SK-N-SH (cell line): ENCODE data around the gene HMX3. TPM values are rescaled to one million over a fixed set of nuclear protein-coding genes. Genes with fewer than 3 reads are reported as not detected.

Experiments used
- CTCF ChIA-PET: fragments of 300-600, 350-600 bp; formaldehyde crosslinking; extraction: SDS; loops from one replicate; lab custom pipeline; 2021; lab: Yijun Ruan, JAX
- POLR2A ChIA-PET: fragments of 350-600 bp; sonication (Branson Sonifier 250); formaldehyde crosslinking; extraction: SDS; loops from one replicate; lab custom pipeline; 2020; ENCODE audit warnings: antibody characterized with exemption, inconsistent platforms; lab: Yijun Ruan, JAX
- DNase-seq: peaks from one replicate; pipeline ENCODE4 v3.0.0; 2012
- H2AFZ ChIP-seq: fragments of 200-600 bp; sonication (generic); 2 replicates; pipeline ENCODE4 v1.8.1; 2016; ENCODE audit warnings: antibody characterized with exemption, mild to moderate bottlenecking, low read depth
- H3F3A ChIP-seq: fragments of 200-600 bp; sonication (generic); replicated peaks from 2 replicates; pipeline ENCODE3; 2016; ENCODE audit warnings: antibody characterized with exemption, mild to moderate bottlenecking; ENCODE audit not compliant: insufficient read depth
- H3K27ac ChIP-seq, 2 experiments: fragments of 200-500 bp in 1 of 2; fragments of 200-600 bp in 1 of 2; sonication (Bioruptor generic) in 1 of 2; sonication (generic), shearing (Covaris generic) in 1 of 2; 2 replicates each; pipeline versions ENCODE4 v1.5.1 to v1.6.1; 2014 to 2016; ENCODE audit warnings: low read depth in 2 of 2, inconsistent platforms in 1 of 2, low read length in 1 of 2, mild to moderate bottlenecking in 1 of 2, mixed read lengths in 1 of 2
- H3K27me3 ChIP-seq: fragments of 200-600 bp; sonication (generic), shearing (Covaris generic); 2 replicates; pipeline ENCODE4 v1.6.1; 2016; ENCODE audit warnings: mixed run types; ENCODE audit not compliant: insufficient read depth
- H3K36me3 ChIP-seq, 2 experiments: fragments of 200-500 bp in 1 of 2; fragments of 200-600 bp in 1 of 2; sonication (Bioruptor generic) in 1 of 2; sonication (generic) in 1 of 2; replicated peaks in 1 of 2; 2 replicates each; pipeline versions ENCODE3 to v1.5.1; 2014 to 2016; ENCODE audit warnings: low read length in 1 of 2, mild to moderate bottlenecking in 1 of 2; ENCODE audit not compliant: insufficient read depth in 2 of 2, control insufficient read depth in 1 of 2
- H3K4me1 ChIP-seq, 2 experiments: fragments of 200-500 bp in 1 of 2; fragments of 200-600 bp in 1 of 2; sonication (Bioruptor generic) in 1 of 2; sonication (generic), shearing (Covaris generic) in 1 of 2; 2 replicates each; pipeline versions ENCODE4 v1.5.1 to v1.6.1; 2014 to 2016; ENCODE audit warnings: low read depth in 1 of 2, low read length in 1 of 2, mixed run types in 1 of 2; ENCODE audit not compliant: insufficient read depth in 2 of 2, control insufficient read depth in 1 of 2
- H3K4me2 ChIP-seq: fragments of 200-600 bp; sonication (generic), shearing (Covaris generic); 2 replicates; pipeline ENCODE4 v1.6.1; 2017; ENCODE audit warnings: mixed run types
- H3K4me3 ChIP-seq, 2 experiments: fragments of 200-500 bp in 1 of 2; fragments of 200-600 bp in 1 of 2; sonication (Bioruptor generic) in 1 of 2; sonication (generic), shearing (Covaris generic) in 1 of 2; 2 replicates each; pipeline versions ENCODE4 v1.5.1 to v1.8.1; 2014 to 2016; ENCODE audit warnings: low read depth in 2 of 2, inconsistent platforms in 1 of 2, low read length in 1 of 2, mild to moderate bottlenecking in 1 of 2, mixed read lengths in 1 of 2, moderate library complexity in 1 of 2
- H3K79me2 ChIP-seq: fragments of 200-600 bp; sonication (generic); 2 replicates; pipeline ENCODE4 v1.8.1; 2017; ENCODE audit warnings: mild to moderate bottlenecking; ENCODE audit not compliant: insufficient read depth
- H3K9ac ChIP-seq: fragments of 200-600 bp; sonication (generic); 2 replicates; pipeline ENCODE4 v1.6.1; 2017; ENCODE audit warnings: mixed run types
- H3K9me2 ChIP-seq: fragments of 200-600 bp; sonication (generic); 2 replicates; pipeline ENCODE4 v1.6.1; 2017; ENCODE audit warnings: mixed run types
- H3K9me3 ChIP-seq: fragments of 200-600 bp; sonication (generic); 2 replicates; pipeline ENCODE4 v1.6.1; 2017; ENCODE audit warnings: mixed run types, mild to moderate bottlenecking, moderate library complexity
- H4K20me1 ChIP-seq: fragments of 200-600 bp; sonication (generic); 2 replicates; pipeline ENCODE4 v1.6.1; 2017; ENCODE audit warnings: mild to moderate bottlenecking, mixed run types; ENCODE audit not compliant: insufficient read depth
- CTCF ChIP-seq: fragments of 200-600 bp; sonication (generic); IDR thresholded peaks from 2 replicates; pipeline ENCODE4 v1.6.1; 2017; ENCODE audit warnings: antibody characterized with exemption, mild to moderate bottlenecking, moderate library complexity
- EZH2phosphoT487 ChIP-seq: fragments of 200-600 bp; sonication (generic); IDR thresholded peaks from 2 replicates; pipeline ENCODE4 v1.6.1; 2017; ENCODE audit warnings: low read depth, mixed run types, mild to moderate bottlenecking, antibody characterized with exemption, moderate library complexity, borderline replicate concordance
- FOXJ3 ChIP-seq: sonication (generic); formaldehyde crosslinking; IDR thresholded peaks from 2 replicates; pipeline ENCODE4 v1.5.1; 2020; ENCODE audit warnings: mild to moderate bottlenecking, missing genetic modification reagents
- GABPA ChIP-seq: IDR thresholded peaks from 2 replicates; pipeline ENCODE4 v1.4.0; 2012; ENCODE audit warnings: low read depth, mild to moderate bottlenecking
- JUND ChIP-seq: IDR thresholded peaks from 2 replicates; pipeline ENCODE4 v1.4.0; 2012
- MAX ChIP-seq: IDR thresholded peaks from 2 replicates; pipeline ENCODE4 v1.4.0; 2012; ENCODE audit warnings: low read depth
- MXI1 ChIP-seq: IDR thresholded peaks from 2 replicates; pipeline ENCODE4 v1.6.1; 2012; ENCODE audit warnings: mild to moderate bottlenecking, low read depth, low read length, improper control_type of control experiment
- POLR2AphosphoS5 ChIP-seq: IDR thresholded peaks from 2 replicates; pipeline ENCODE4 v1.6.1; 2012; ENCODE audit warnings: low read depth, low read length
- RAD21 ChIP-seq: IDR thresholded peaks from 2 replicates; pipeline ENCODE4 v1.6.1; 2012; ENCODE audit warnings: mild to moderate bottlenecking, low read length
- RXRA ChIP-seq: IDR thresholded peaks from 2 replicates; pipeline ENCODE4 v1.4.0; 2012; ENCODE audit warnings: low read depth, mild to moderate bottlenecking, borderline replicate concordance
- SMC3 ChIP-seq: IDR thresholded peaks from 2 replicates; pipeline ENCODE4 v1.6.1; 2012; ENCODE audit warnings: low read depth, low read length, improper control_type of control experiment
- TAF1 ChIP-seq: IDR thresholded peaks from 2 replicates; pipeline ENCODE4 v1.6.1; 2012; ENCODE audit warnings: low read depth, mild to moderate bottlenecking, low read length, moderate library complexity, borderline replicate concordance
- TCF12 ChIP-seq: IDR thresholded peaks from 2 replicates; pipeline ENCODE4 v1.4.0; 2012
- WGBS: methylation state at CpG from one replicate; pipeline ENCODE4 v1.1.6; 2017; ENCODE audit warnings: low lambda C conversion rate; 5-methylcytosine and 5-hydroxymethylcytosine counted together
- polyA plus RNA-seq, 3 experiments: library from polyadenylated mRNA; depleted of rRNA; stranded (reverse); fragments of >200 nt; gene quantifications; 2 replicates each; pipeline ENCODE4 v1.2.3, GENCODE V29; 2012
- TF ChIP-seq, protein P1 (sequence below): IDR thresholded peaks from 2 replicates; pipeline ENCODE4; 2012

The HMX3 gene
- polyA plus RNA-seq, 1 of the 3 experiments (the other 2 are of a cell fraction): not detected

DNA sequence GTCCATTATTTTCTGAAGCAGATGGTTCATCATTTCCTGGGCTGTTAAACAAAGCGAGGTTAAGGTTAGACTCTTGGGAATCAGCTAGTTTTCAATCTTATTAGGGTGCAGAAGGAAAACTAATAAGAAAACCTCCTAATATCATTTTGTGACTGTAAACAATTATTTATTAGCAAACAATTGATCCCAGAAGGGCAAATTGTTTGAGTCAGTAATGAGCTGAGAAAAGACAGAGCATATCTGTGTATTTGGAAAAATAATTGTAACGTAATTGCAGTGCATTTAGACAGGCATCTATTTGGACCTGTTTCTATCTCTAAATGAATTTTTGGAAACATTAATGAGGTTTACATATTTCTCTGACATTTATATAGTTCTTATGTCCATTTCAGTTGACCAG, 28.5 kb downstream of the HMX3 start:
- Histone ChIP-seq H2AFZ (no peak overlapping the region), H3K9ac (no peak overlapping the region), H3K27me3 (no peaks in the 10 kb centered on the region), H3K9me3 (no peaks in the 10 kb centered on the region), H3K79me2 (peaks cover 98% of the 10 kb centered on the region), H3K9me2 (no peaks in the 10 kb centered on the region), H3K4me2 (no peak overlapping the region), H3K36me3 (peaks cover 89 to 92% of the 10 kb centered on the region in 2 experiments), H3F3A (no peaks in the 10 kb centered on the region), H4K20me1 (peaks cover 51% of the 10 kb centered on the region), H3K4me1 (peaks cover 0 to 4% of the 10 kb centered on the region in 2 experiments; a peak in 3 of 4 replicates), H3K27ac (peak overlapping the region in 1 of 2 experiments; percentile 50; a peak in 1 of 4 replicates), H3K4me3 (no peak overlapping the region)
- CTCF ChIA-PET: interaction anchor here (1.1 to 3.3 kb wide), 8 partner anchors 10 to 221 kb away, joined by 3 to 12 read pairs (median 6); no protein-coding TSS in a partner anchor
- POLR2A ChIA-PET: interaction anchor here (1.4 kb wide), 1 partner anchor 10 kb away, joined by 4 read pairs; the partner anchor contains the start of gene BUB3
- WGBS: 92% methylated on average over 2 of the region's 2 CpGs
- no peak for DNase-seq
- TF ChIP-seq GABPA: no peak
- no peak for TF ChIP-seq JUND
- TF ChIP-seq MAX: no peak
- no peak for TF ChIP-seq SMC3
- TF ChIP-seq TCF12: no peak
- no peak for TF ChIP-seq RXRA
- no peak for TF ChIP-seq FOXJ3 (CRISPR knock-in tag)
- TF ChIP-seq POLR2AphosphoS5: no peak
- TF ChIP-seq, all 33 proteins: peak for 0

DNA sequence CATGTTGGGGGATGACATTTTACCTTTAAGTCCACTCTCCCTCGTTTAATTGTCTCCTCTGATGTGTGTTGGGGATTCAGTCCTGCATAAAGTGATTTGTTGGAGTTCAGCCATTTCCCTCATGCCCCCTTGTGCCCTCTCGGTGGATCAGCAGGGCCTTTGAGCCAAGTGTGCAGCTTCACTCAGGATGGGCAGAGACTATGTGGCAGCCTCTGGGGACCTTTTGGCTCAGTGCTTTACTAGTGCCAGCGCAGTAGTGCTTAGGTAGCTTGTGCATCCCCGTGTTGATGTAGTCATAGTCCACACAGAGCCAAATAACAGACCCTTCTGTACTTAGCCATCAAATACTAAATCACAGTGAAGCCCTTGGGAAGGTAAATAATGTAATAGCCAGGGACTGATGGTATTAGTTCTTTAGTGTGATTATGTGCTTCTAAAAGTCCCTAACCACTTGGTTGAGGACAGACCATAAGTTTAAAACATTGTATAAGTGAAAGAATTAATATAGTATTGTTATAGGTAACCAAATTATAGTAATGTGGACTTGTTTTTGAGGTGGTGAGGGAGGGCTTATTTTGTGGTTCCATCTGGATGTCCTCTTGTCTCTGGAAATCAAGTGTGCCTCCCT, 29.8 kb downstream of the HMX3 start:
- Histone ChIP-seq H3K9me3 (no peaks in the 10 kb centered on the region), H3K27me3 (no peaks in the 10 kb centered on the region), H2AFZ (no peak overlapping the region), H4K20me1 (peaks cover 39% of the 10 kb centered on the region), H3F3A (peaks cover 1% of the 10 kb centered on the region), H3K9me2 (no peaks in the 10 kb centered on the region), H3K4me1 (peaks cover 0 to 4% of the 10 kb centered on the region in 2 experiments; a peak in 2 of 4 replicates), H3K36me3 (peaks cover 79 to 87% of the 10 kb centered on the region in 2 experiments), H3K4me3 (no peak overlapping the region), H3K9ac (no peak overlapping the region), H3K79me2 (peaks cover 98% of the 10 kb centered on the region), H3K4me2 (no peak overlapping the region), H3K27ac (no peak overlapping the region; a peak in 1 of 4 replicates)
- peak; percentile 40 for DNase-seq
- WGBS: 64% methylated on average over 4 of the region's 4 CpGs
- CTCF ChIA-PET: interaction anchor here (0.6 to 3.3 kb wide), 9 partner anchors 9 to 747 kb away, joined by 3 to 12 read pairs (median 5); no protein-coding TSS in a partner anchor
- TF ChIP-seq MXI1: no peak
- TF ChIP-seq TAF1: no peak
- peak; percentile 36 for TF ChIP-seq SMC3
- TF ChIP-seq RAD21: peak; percentile 25; the same call in 1 of the 2 replicates
- TF ChIP-seq, protein P1, sequence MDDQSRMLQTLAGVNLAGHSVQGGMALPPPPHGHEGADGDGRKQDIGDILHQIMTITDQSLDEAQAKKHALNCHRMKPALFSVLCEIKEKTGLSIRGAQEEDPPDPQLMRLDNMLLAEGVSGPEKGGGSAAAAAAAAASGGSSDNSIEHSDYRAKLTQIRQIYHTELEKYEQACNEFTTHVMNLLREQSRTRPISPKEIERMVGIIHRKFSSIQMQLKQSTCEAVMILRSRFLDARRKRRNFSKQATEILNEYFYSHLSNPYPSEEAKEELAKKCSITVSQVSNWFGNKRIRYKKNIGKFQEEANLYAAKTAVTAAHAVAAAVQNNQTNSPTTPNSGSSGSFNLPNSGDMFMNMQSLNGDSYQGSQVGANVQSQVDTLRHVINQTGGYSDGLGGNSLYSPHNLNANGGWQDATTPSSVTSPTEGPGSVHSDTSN: no peak
- TF ChIP-seq CTCF: peak; percentile 38
- TF ChIP-seq EZH2phosphoT487: no peak
- POLR2A ChIA-PET: interaction anchor here (1.4 kb wide), 1 partner anchor 12 kb away, joined by 4 read pairs; the partner anchor contains the start of gene BUB3
